GM18858 (cell line): ENCODE measurements around the gene SH3RF3.

Source experiments
- ATAC-seq: cut with Tn5 transposase; IDR thresholded peaks from one replicate; pipeline ENCODE4 v1.9.1; 2021; ENCODE audit not compliant: unreplicated experiment

SH3RF3 gene

GRCh38 chr2:109138449-109138848, 9.4 kb downstream of the SH3RF3 start:
- no peak for ATAC-seq

GRCh38 chr2:109139002-109139401, 10.0 kb downstream of the SH3RF3 start:
- ATAC-seq: no peak

- no peak for ATAC-seq
These were observed 10.9 kb downstream of the SH3RF3 start for GRCh38 chr2:109139865-109140396.

DNA sequence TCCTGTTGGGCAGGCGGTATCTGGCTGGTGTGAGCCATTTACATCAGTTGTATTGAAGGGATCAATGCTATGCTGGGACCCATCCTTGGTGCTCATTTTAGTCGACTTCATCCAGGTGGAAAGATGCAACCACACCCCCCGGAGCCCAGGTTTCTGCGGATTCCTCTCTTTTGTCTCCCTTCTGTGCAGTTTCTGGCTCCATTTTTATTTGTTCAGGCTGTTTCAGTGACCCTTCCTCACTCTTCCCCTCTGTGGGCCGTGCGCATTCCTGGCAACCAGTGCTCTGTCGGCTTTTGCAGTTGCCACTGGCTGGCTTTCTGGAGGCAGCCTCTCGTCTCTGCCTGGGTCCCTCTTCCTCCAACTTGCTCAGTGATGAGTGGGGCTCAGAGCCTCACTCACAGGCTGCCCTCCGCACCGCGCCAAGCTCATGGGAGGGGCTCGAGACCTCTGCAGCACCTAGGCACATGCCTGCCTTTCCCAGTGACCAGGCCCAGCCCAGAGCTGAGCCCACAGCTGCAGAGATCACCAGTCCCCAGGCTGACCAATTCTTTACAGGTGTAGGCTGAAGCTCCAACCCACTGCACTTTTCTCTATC, 12.1 kb downstream of the SH3RF3 start:
- ATAC-seq: no peak

GRCh38 chr2:109141727-109142283, 12.8 kb downstream of the SH3RF3 start:
- no peak for ATAC-seq

DNA sequence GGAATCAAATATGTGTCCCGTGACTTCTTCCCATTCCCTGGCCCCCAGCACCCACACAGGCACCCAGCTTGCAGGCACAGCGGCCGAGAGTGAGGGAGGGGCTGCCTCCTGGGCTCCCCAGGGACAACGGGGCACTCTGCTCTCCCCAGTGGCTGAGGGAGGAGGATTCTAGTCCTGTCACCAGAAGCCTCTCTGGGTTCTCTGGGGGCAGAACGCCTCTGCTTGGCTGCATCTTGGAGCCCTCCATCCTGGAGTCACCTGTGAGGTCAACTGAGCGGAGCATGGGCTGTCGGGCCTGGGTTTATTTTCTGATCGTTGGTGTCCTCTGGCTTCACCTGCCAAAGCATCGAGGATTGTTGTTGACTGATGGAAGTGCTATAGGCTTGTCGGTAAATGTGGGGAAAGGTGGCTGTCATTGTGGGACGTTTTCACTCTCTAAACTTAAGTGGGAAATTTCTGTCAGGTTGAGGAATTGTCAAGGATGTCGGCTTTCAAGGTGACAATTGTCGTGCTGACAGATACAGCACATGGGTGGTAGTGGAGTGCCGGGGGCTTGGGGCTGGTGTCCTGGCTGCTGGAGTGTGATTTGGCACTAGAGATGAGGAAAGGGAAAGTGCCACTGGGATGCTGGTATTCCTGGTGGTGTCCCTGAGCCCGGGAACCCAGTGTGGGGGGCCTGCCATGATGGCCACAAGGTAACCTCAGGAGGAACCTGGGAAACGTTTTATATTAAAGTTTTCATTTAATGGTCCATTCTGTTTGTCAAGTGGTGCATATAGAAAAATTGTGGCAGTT, 13.6 kb downstream of the SH3RF3 start:
- ATAC-seq: no peak

GRCh38 chr2:109143214-109144187, 14.5 kb downstream of the SH3RF3 start:
- ATAC-seq: peak; percentile 88

GRCh38 chr2:109144271-109144670, 15.3 kb downstream of the SH3RF3 start:
- ATAC-seq: no peak

DNA sequence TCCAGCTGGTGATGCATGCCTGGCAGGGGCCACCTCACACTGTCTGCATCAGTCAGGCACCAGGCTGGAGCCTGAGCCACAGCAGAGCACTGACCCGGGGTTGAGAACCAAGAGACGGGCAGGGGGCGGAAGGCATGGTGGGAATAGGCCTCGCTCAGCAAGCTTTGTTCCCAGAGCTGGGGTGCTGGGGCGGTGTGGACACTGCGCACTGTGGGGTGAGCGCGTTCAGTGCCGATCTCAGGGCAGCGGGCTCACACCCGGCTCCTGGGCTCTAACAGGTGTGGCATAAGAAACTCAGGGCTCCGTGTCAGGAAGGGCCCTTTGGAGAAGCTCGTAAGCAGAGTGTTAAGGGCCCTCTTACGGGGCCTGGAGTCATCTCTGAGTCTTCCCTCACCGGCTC, 15.7 kb downstream of the SH3RF3 start:
- ATAC-seq: no peak

- no peak for ATAC-seq
These were observed 16.3 kb downstream of the SH3RF3 start for GRCh38 chr2:109145286-109145685.

- ATAC-seq: no peak
These were observed 18.4 kb downstream of the SH3RF3 start for GRCh38 chr2:109147405-109147804.

DNA sequence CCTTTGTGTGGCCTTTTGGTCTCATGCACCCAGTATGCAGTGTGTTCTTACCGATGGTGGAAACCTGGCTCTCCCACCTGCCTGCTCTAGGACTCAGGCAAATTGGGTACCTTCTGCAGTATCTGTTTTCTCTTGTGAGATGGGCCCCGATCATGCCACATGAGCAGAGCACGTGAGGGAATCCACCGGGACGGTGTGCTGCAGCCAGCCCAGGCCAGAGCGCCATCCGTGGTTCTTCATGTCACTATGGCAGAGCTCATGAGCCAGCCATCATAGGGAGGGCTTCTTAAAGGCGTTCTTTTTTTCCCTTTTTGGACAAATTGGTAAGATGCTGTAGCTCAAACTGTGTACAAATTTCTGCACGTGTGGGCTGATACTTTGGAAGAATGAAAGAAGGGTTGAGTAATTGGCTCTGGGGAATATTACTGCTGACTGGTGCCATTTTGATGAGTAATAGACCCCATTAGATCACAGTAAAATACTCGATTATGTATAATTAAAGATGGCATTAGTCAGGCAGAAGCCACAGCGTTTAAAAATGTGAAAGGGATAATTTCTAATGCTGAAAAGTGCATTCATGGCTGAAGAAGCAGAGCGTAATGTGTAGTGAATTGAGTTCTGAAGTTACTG, 19.2 kb downstream of the SH3RF3 start:
- no peak for ATAC-seq

DNA sequence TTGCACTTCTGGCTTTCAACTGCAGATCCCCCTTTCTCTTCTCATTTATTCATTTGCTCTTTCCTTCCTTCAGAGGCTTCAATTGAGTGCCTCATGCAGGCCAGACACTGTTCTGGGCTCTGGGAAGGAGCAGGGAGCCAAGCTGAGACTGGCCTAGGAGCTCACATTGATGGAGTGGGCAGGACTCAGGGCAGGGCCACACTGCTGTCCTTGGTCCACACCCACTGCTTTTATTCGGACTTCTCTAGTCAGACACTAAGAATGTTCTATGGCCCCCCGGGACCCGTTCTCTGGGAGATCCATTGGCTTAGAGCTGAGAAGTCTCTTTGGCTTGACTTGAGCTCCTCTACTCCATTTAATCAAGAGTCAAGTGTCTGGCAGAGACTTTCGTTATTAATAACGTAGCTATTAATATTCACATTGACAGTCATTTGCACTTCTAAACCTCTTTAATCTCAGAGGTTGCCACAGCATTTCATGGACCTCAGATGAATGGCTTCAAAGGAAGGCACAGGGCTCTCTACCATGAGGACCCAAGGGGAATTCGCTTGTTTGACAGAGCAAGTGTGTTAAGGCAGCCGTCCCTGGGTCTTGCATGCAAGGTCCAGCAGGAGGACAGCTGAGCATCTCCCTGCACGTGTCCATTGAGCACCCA, 20.1 kb downstream of the SH3RF3 start:
- ATAC-seq: no peak

DNA sequence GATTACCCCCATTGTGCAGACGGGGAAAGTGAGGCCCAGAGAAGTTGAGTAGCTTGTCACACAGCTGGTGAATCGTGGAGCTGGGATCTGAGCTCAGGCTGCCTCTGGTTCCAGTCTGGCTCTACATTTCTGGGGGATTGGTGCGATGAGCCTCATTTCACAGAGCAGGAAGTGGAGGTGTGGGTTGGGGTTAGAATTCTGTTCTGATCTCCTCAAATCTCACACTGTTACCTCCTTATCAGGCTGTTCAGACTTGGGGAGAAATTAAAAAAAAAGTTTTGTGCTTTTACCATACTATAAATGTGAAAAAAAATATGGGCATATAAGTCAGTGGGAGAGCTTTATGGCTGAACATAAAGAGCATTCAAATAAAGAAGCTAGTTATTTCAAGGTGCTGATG, 21.6 kb downstream of the SH3RF3 start:
- no peak for ATAC-seq

DNA sequence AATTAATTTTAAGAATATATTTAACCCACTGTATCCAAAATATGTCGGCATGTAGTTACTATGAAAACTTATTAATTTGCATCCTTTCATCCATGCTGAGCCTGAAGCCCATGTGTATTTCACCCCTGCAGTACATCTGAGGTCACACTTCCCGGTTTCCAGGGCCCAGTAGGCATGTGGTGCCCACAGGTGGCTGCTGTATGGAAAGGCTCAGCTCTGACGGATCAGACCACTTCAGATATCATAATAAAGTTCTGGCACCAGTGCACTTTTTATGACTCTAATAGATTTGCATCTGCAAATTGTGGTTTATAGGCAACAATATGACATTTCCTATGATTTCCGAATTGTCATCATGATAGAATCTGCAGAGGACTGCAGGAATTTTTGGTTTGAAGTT, 22.5 kb downstream of the SH3RF3 start:
- no peak for ATAC-seq

- no peak for ATAC-seq
These were observed 24.2 kb downstream of the SH3RF3 start for GRCh38 chr2:109153005-109153784.

- no peak for ATAC-seq
These were observed 24.8 kb downstream of the SH3RF3 start for GRCh38 chr2:109153807-109154206.

DNA sequence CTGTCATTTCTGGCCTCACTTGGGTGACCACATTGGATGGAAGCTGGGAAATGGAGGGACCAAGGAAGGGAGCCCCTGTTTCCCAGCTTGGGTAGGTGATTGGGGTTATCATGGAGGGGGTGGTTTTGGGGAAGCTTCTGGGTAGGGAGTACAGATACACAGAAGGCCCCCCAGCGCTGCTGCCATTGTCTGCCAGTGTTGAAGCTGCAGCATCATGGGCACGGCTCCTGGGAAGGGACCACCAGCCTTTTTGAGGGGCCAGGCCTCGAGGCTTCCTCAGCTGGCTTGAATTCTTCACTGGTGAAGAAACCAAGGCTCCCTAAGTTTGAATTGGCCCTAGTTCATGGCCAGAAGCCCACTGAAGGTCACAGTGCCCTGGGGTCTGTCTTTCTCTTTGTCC, 25.2 kb downstream of the SH3RF3 start:
- no peak for ATAC-seq
